Heart left ventricle (tissue), 16 donors: ENCODE data around the gene BTBD3. TPM values are rescaled to one million over a fixed set of nuclear protein-coding genes. Genes with fewer than 3 reads are reported as not detected.

Experiments used
- ATAC-seq, 4 donors: fragments of 200-7000 bp; cut with Tn5 transposase; one replicate each; pipeline ENCODE4 v1.9.1; 2020 to 2022; ENCODE audit warnings: moderate library complexity in 4 of 4, mild to moderate bottlenecking in 3 of 4, moderate number of reproducible peaks in 1 of 4
- DNase-seq, 5 donors: peaks; one replicate each; pipeline ENCODE4 v3.0.0-alpha.2; 2020
- H3K27ac ChIP-seq, 12 donors: fragments of 200-600 bp; sonication (generic) in 4 of 12; one replicate each; pipeline versions ENCODE4 v1.5.0 to v1.8.0; 2016 to 2022; ENCODE audit warnings: mild to moderate bottlenecking in 2 of 12
- H3K27me3 ChIP-seq, 9 donors: fragments of 200-600 bp; sonication (generic) in 2 of 9; one replicate each; pipeline versions ENCODE4 v1.5.1 to v1.8.0; 2016 to 2022; ENCODE audit warnings: mild to moderate bottlenecking in 3 of 9
- H3K36me3 ChIP-seq, 9 donors: fragments of 200-600 bp; sonication (generic) in 2 of 9; one replicate each; pipeline versions ENCODE4 v1.5.0 to v1.8.0; 2018 to 2022; ENCODE audit warnings: mild to moderate bottlenecking in 2 of 9
- H3K4me1 ChIP-seq, 12 donors: fragments of 200-600 bp; sonication (generic) in 4 of 12; one replicate each; pipeline versions ENCODE4 v1.5.0 to v1.8.0; 2016 to 2022; ENCODE audit warnings: mild to moderate bottlenecking in 3 of 12
- H3K4me3 ChIP-seq, 12 donors: fragments of 200-600 bp; sonication (generic) in 4 of 12; one replicate each; pipeline versions ENCODE4 v1.5.0 to v1.8.0; 2017 to 2022; ENCODE audit warnings: mild to moderate bottlenecking in 9 of 12, moderate library complexity in 4 of 12
- H3K9me3 ChIP-seq, 12 donors: fragments of 200-600 bp; sonication (generic) in 4 of 12; one replicate each; pipeline versions ENCODE4 v1.5.0 to v1.8.0; 2016 to 2022; ENCODE audit warnings: mild to moderate bottlenecking in 1 of 12
- CTCF ChIP-seq, 12 donors: fragments of 200-600 bp; sonication (generic) in 4 of 12; IDR thresholded peaks; one replicate each; pipeline versions ENCODE4 v1.5.0 to v1.8.0; 2018 to 2022; ENCODE audit warnings: antibody characterized with exemption in 12 of 12, mild to moderate bottlenecking in 5 of 12
- POLR2A ChIP-seq, 2 donors: fragments of 450-650 bp; IDR thresholded peaks; one replicate each; pipeline ENCODE4 v1.6.1; 2017; ENCODE audit warnings: antibody characterized with exemption in 2 of 2, mild to moderate bottlenecking in 2 of 2, moderate library complexity in 2 of 2
- WGBS, 4 donors: extraction: QIAGEN DNeasy Blood & Tissue Kit in 2 of 4; methylation state at CpG; one replicate each; pipeline versions ENCODE4 v1.1.5 to v1.1.7; 2013 to 2018; 5-methylcytosine and 5-hydroxymethylcytosine counted together
- intact Hi-C, 10 donors: fragments of 100-400 bp; cut with DNase I; formaldehyde crosslinking; loops; one replicate each; pipeline versions ENCODE4 v1.11.1 to v1.14.2; 2022
- polyA plus RNA-seq, 2 donors: library from polyadenylated mRNA; stranded (reverse); fragments of 200-250 nt; gene quantifications; one replicate each; pipeline ENCODE4 v1.2.3, GENCODE V29; 2013
- total RNA-seq, 9 donors: library from RNA; depleted of rRNA in 2 of 9; stranded (reverse); fragments of >200 nt in 2 of 9; fragmentation: NEBNext Ultra II Directional in 3 of 9; extraction: Animal tissue kit (Norgen Biotek cat#: 25700) in 3 of 9; gene quantifications; one replicate each; pipeline versions ENCODE4 v1.1.0 to v1.2.4, GENCODE V29; 2016 to 2023
- donor health status: ischemic (EF 13 %, LVEDD 7.1; RV severe dilation, severe dysfunction).
- donor health status: healthy with polysubstance abuse.
- donor health status: DM: no; HTN: yes; CAD: no.
- donor health status: DM: no; HTN: no; CAD: no.
- donor health status: ischemic (EF 25% LVEDD 6.9; RV normal size, moderate dysfunction).
- donor health status: ischemic (EF 25% LVEDD 5.7; RV mildly dilated, moderate dysfunction).
- donor health status: healthy.
- donor health status: DM: yes; HTN: yes; CAD: no.
- donor health status: ischemic (EF 35%, LVEDD 5.7; RV mildly dilated, moderate dysfunction).
- donor health status: nonischemic (EF 11% LVEDD 7.7; RV severe dilation, severe dysfunction).
- donor health status: DM: yes; HTN: yes; CAD: no.
- donor health status: PGD.
- donor health status: ischemic (EF 29% LVEDD 5.4; RV normal size, mild dysfunction).
- donor health status: nonischemic (EF 23%, LVEDD 6.1; RV moderate dilation, normal function).

The BTBD3 gene
- total and polyA plus RNA-seq, 11 donors, result 4.8 to 33.9 (median 23.9) TPM

GRCh38 chr20:11919581-11919980, 1.9 kb downstream of the BTBD3 start:
- peaks cover 0 to 80% (median 37%) of the 10 kb centered on the region in 12 donors for H3K4me1 ChIP-seq
- peaks cover 0 to 34% (median 16%) of the 10 kb centered on the region in 9 donors for H3K36me3 ChIP-seq
- no peaks in the 10 kb centered on the region for H3K27me3 ChIP-seq
- TF ChIP-seq POLR2A (IDR thresholded peaks at IDR 0.05) (no peak), CTCF (IDR thresholded peaks at IDR 0.05) (peak in 1 of 12 donors; percentile 7)
- intact Hi-C loops, result loop anchor here in 3 of 10 donors (2.0 to 10.0 kb wide), 3 partner anchors 29 to 285 kb away; no protein-coding TSS in a partner anchor
- 51 to 61% (median 56%) methylated on average over 8 of the region's 8 CpGs for WGBS, 4 donors
- H3K9me3 ChIP-seq, result no peaks in the 10 kb centered on the region
- ATAC-seq, result no peak
- no peak for DNase-seq
- H3K27ac ChIP-seq, result peak overlapping the region in 11 of 12 donors; percentile 54 to 84 (median 72)
- H3K4me3 ChIP-seq, result peak overlapping the region in 11 of 12 donors; percentile 4 to 66 (median 56)

- ATAC-seq (no peak), DNase-seq (no peak)
- WGBS, 4 donors, result 74 to 86% (median 81%) methylated on average over 1 of the region's 1 CpG
- Histone ChIP-seq H3K9me3 (no peaks in the 10 kb centered on the region), H3K36me3 (peaks cover 0 to 39% (median 21%) of the 10 kb centered on the region in 9 donors), H3K27me3 (no peaks in the 10 kb centered on the region), H3K27ac (peak overlapping the region in 6 of 12 donors; percentile 69 to 84 (median 77)), H3K4me1 (peaks cover 0 to 80% (median 36%) of the 10 kb centered on the region in 12 donors), H3K4me3 (peak overlapping the region in 10 of 12 donors; percentile 4 to 66 (median 56))
- no peak for TF ChIP-seq CTCF (IDR thresholded peaks at IDR 0.05)
- no peak for TF ChIP-seq POLR2A (IDR thresholded peaks at IDR 0.05)
- intact Hi-C loops, result loop anchor here in 2 of 10 donors (5.0 kb wide), 2 partner anchors 67 to 233 kb away; no protein-coding TSS in a partner anchor
Measured at GRCh38 chr20:11920083-11920482, 2.4 kb downstream of the BTBD3 start.

GRCh38 chr20:11921321-11921720, 3.6 kb downstream of the BTBD3 start:
- DNase-seq, result no peak
- ATAC-seq, result no peak
- WGBS, 4 donors, result 73 to 84% (median 82%) methylated on average over 6 of the region's 6 CpGs
- peaks cover 0 to 50% (median 23%) of the 10 kb centered on the region in 9 donors for H3K36me3 ChIP-seq
- no peaks in the 10 kb centered on the region for H3K9me3 ChIP-seq
- no peak for TF ChIP-seq POLR2A (IDR thresholded peaks at IDR 0.05)
- no peak for TF ChIP-seq CTCF (IDR thresholded peaks at IDR 0.05)
- H3K4me1 ChIP-seq, result peaks cover 0 to 70% (median 33%) of the 10 kb centered on the region in 12 donors
- intact Hi-C loops, result loop anchor here in 2 of 10 donors (5.0 kb wide), 2 partner anchors 66 to 234 kb away; no protein-coding TSS in a partner anchor
- H3K4me3 ChIP-seq, result peak overlapping the region in 6 of 12 donors; percentile 1 to 59 (median 58)
- H3K27ac ChIP-seq, result no peak overlapping the region
- no peaks in the 10 kb centered on the region for H3K27me3 ChIP-seq

GRCh38 chr20:11922561-11922960, 4.9 kb downstream of the BTBD3 start:
- ATAC-seq (peak; percentile 28 to 65 (median 40)), DNase-seq (peak in 3 of 5 donors; percentile 14 to 51 (median 47))
- H3K27me3 ChIP-seq, result no peaks in the 10 kb centered on the region
- no peaks in the 10 kb centered on the region for H3K9me3 ChIP-seq
- peaks cover 0 to 63% (median 31%) of the 10 kb centered on the region in 9 donors for H3K36me3 ChIP-seq
- H3K4me1 ChIP-seq, result peaks cover 0 to 58% (median 23%) of the 10 kb centered on the region in 12 donors
- H3K4me3 ChIP-seq, result no peak overlapping the region
- TF ChIP-seq POLR2A (IDR thresholded peaks at IDR 0.05) (no peak), CTCF (IDR thresholded peaks at IDR 0.05) (no peak)
- H3K27ac ChIP-seq, result no peak overlapping the region
- 35 to 70% (median 46%) methylated on average over 4 of the region's 4 CpGs for WGBS, 4 donors
- intact Hi-C loops, result loop anchor here in 2 of 10 donors (5.0 kb wide), 2 partner anchors 65 to 235 kb away; no protein-coding TSS in a partner anchor
